SK-N-SH (cell line): ENCODE measurements around the gene KIAA0319L.

Experiments
- EP300 ChIP-seq, 2 experiments: IDR thresholded peaks; 2 replicates each; pipeline versions ENCODE4 v1.4.0 to v1.6.1; 2012; ENCODE audit warnings: borderline replicate concordance in 1 of 2, low read depth in 1 of 2, low read length in 1 of 2
- EZH2phosphoT487 ChIP-seq: fragments of 200-600 bp; sonication (generic); IDR thresholded peaks from 2 replicates; pipeline ENCODE4 v1.6.1; 2017; ENCODE audit warnings: low read depth, mixed run types, mild to moderate bottlenecking, antibody characterized with exemption, moderate library complexity, borderline replicate concordance
- FOSL2 ChIP-seq: IDR thresholded peaks from 2 replicates; pipeline ENCODE4 v1.4.0; 2012; ENCODE audit warnings: low read depth, mild to moderate bottlenecking, moderate library complexity, borderline replicate concordance
- FOXJ3 ChIP-seq: sonication (generic); formaldehyde crosslinking; IDR thresholded peaks from 2 replicates; pipeline ENCODE4 v1.5.1; 2020; ENCODE audit warnings: mild to moderate bottlenecking, missing genetic modification reagents
- GABPA ChIP-seq: IDR thresholded peaks from 2 replicates; pipeline ENCODE4 v1.4.0; 2012; ENCODE audit warnings: low read depth, mild to moderate bottlenecking
- NRF1 ChIP-seq: IDR thresholded peaks from 2 replicates; pipeline ENCODE4 v1.6.1; 2012; ENCODE audit warnings: low read depth, mild to moderate bottlenecking, low read length
- PBX3 ChIP-seq: IDR thresholded peaks from 2 replicates; pipeline ENCODE4; 2012
- POLR2AphosphoS5 ChIP-seq: IDR thresholded peaks from 2 replicates; pipeline ENCODE4 v1.6.1; 2012; ENCODE audit warnings: low read depth, low read length
- RFX5 ChIP-seq: IDR thresholded peaks from 2 replicates; pipeline ENCODE4 v1.6.1; 2012; ENCODE audit warnings: mild to moderate bottlenecking, improper control_type of control experiment, low read length
- TF ChIP-seq, protein P1 (sequence below): fragments of 200-600 bp; sonication (generic); IDR thresholded peaks from 2 replicates; pipeline ENCODE4 v1.6.1; 2017; ENCODE audit warnings: antibody characterized with exemption, mild to moderate bottlenecking, moderate library complexity
- TF ChIP-seq, protein P2 (sequence below): IDR thresholded peaks from 2 replicates; pipeline ENCODE4 v1.4.0; 2012; ENCODE audit warnings: low read depth
- TF ChIP-seq, protein P3 (sequence below): IDR thresholded peaks from 2 replicates; pipeline ENCODE4 v1.6.1; 2012; ENCODE audit warnings: mild to moderate bottlenecking, low read depth, low read length, moderate library complexity

- TF ChIP-seq, protein P1, sequence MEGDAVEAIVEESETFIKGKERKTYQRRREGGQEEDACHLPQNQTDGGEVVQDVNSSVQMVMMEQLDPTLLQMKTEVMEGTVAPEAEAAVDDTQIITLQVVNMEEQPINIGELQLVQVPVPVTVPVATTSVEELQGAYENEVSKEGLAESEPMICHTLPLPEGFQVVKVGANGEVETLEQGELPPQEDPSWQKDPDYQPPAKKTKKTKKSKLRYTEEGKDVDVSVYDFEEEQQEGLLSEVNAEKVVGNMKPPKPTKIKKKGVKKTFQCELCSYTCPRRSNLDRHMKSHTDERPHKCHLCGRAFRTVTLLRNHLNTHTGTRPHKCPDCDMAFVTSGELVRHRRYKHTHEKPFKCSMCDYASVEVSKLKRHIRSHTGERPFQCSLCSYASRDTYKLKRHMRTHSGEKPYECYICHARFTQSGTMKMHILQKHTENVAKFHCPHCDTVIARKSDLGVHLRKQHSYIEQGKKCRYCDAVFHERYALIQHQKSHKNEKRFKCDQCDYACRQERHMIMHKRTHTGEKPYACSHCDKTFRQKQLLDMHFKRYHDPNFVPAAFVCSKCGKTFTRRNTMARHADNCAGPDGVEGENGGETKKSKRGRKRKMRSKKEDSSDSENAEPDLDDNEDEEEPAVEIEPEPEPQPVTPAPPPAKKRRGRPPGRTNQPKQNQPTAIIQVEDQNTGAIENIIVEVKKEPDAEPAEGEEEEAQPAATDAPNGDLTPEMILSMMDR = no peak
- TF ChIP-seq POLR2AphosphoS5 (no peak), EP300 (IDR thresholded peaks at IDR 0.05; ENCODE audit: borderline replicate concordance in 1 of 2, low read depth in 1 of 2, low read length in 1 of 2) (no peak), EZH2phosphoT487 (no peak), PBX3 (no peak), GABPA (no peak), FOSL2 (no peak), FOXJ3 (CRISPR knock-in tag) (no peak), RFX5 (no peak), NRF1 (no peak)
- TF ChIP-seq, protein P2, sequence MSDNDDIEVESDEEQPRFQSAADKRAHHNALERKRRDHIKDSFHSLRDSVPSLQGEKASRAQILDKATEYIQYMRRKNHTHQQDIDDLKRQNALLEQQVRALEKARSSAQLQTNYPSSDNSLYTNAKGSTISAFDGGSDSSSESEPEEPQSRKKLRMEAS = no peak
- TF ChIP-seq, protein P3, sequence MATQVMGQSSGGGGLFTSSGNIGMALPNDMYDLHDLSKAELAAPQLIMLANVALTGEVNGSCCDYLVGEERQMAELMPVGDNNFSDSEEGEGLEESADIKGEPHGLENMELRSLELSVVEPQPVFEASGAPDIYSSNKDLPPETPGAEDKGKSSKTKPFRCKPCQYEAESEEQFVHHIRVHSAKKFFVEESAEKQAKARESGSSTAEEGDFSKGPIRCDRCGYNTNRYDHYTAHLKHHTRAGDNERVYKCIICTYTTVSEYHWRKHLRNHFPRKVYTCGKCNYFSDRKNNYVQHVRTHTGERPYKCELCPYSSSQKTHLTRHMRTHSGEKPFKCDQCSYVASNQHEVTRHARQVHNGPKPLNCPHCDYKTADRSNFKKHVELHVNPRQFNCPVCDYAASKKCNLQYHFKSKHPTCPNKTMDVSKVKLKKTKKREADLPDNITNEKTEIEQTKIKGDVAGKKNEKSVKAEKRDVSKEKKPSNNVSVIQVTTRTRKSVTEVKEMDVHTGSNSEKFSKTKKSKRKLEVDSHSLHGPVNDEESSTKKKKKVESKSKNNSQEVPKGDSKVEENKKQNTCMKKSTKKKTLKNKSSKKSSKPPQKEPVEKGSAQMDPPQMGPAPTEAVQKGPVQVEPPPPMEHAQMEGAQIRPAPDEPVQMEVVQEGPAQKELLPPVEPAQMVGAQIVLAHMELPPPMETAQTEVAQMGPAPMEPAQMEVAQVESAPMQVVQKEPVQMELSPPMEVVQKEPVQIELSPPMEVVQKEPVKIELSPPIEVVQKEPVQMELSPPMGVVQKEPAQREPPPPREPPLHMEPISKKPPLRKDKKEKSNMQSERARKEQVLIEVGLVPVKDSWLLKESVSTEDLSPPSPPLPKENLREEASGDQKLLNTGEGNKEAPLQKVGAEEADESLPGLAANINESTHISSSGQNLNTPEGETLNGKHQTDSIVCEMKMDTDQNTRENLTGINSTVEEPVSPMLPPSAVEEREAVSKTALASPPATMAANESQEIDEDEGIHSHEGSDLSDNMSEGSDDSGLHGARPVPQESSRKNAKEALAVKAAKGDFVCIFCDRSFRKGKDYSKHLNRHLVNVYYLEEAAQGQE = no peak
These were observed 170.2 kb downstream of the KIAA0319L start for GRCh38 chr1:35386959-35387358.
